Amygdala (tissue), 56 donors: ENCODE measurements around the gene RAB40AL.
A peak's percentile ranks its signal among the peaks of the same experiment; 100 is the strongest.
"Not testable (repeated sequence)": the region's sequence is repeated elsewhere in the genome, so short reads cannot be mapped to it uniquely, and the experiment has no call there.

Experiments
- DNase-seq, 56 donors: peaks; one replicate each; lab custom pipeline; 2025; lab: John Stamatoyannopoulos, UW

Gene RAB40AL, protein sequence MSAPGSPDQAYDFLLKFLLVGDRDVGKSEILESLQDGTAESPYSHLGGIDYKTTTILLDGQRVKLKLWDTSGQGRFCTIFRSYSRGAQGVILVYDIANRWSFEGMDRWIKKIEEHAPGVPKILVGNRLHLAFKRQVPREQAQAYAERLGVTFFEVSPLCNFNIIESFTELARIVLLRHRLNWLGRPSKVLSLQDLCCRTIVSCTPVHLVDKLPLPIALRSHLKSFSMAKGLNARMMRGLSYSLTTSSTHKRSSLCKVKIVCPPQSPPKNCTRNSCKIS

DNA sequence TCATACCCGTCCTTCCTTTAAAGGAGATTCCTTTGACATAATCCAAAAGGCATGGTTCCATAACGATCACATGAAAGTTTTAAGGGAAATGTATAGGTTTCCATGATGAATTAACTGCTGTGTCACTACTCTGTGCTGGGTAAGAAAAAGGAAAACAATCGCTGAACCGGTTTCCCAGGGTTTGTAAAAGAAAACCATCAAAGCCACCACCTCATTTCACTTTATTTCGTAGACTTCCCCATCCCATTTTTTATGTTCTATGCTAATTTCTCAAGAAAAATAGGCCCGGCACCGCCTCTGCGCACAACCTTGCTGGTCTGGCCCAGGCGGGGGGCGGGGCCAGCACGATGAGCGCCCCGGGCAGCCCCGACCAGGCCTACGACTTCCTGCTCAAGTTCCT, at the start of gene RAB40AL:
RAB40AL (plus strand) TSS at position 301 of the 400 bp plus-strand sequence; CDS start at position 348, 47 bp downstream.
- DNase-seq = not testable (repeated sequence)

- no peak for DNase-seq
Measured at GRCh38 chrX:102887687-102888086, 49.4 kb upstream of the RAB40AL start.

GRCh38 chrX:102892103-102892502, 45.0 kb upstream of the RAB40AL start:
- DNase-seq = no peak

DNA sequence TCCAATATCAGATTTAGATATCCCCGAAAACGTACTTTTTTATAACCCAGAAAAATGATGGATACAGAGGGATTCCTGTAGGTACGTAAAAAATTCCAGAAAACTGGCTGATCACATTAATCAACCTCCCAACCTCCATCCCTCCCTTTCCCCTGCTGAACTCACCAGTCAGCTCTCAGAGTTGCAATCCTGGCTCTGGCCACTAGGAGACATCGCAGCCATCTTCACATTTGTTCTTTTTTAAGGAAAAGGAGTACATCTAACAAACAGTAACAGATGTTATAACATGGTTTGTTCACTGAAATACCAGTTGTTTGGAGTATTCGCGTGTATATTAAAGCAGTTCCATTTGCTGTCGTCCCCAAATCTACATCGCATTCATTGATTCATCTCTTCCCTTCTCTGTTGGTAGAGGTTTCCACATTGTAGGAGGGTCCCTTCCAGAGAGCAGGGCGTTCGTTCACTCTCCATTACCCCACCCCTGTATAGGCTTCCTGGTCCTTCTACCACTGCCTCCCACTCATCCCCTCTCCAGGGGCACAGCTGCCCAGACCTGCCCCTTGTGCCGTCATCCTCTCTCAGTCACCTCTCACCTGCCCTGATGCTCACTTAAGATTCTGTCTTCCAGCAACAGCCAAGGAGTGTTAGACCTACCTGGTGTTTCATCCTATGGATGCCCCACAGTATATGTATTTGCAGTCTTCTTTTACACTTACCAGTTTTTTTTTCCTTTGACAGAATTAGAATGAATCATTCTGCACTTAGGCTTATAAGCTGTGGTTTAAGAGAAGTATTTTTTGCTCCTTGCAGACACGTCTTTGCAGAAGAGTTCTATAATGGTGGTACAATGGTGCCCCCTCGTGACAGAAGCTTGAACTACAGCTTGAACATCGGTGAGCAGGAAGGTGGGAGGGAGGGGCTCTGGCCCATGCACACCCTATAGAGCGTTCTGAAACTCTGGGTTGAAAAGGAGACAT, 36.8 kb upstream of the RAB40AL start:
- peak in 42 of 56 donors; percentile 0 to 75 (median 5) for DNase-seq

GRCh38 chrX:102902355-102902754, 34.7 kb upstream of the RAB40AL start:
- no peak for DNase-seq

DNA sequence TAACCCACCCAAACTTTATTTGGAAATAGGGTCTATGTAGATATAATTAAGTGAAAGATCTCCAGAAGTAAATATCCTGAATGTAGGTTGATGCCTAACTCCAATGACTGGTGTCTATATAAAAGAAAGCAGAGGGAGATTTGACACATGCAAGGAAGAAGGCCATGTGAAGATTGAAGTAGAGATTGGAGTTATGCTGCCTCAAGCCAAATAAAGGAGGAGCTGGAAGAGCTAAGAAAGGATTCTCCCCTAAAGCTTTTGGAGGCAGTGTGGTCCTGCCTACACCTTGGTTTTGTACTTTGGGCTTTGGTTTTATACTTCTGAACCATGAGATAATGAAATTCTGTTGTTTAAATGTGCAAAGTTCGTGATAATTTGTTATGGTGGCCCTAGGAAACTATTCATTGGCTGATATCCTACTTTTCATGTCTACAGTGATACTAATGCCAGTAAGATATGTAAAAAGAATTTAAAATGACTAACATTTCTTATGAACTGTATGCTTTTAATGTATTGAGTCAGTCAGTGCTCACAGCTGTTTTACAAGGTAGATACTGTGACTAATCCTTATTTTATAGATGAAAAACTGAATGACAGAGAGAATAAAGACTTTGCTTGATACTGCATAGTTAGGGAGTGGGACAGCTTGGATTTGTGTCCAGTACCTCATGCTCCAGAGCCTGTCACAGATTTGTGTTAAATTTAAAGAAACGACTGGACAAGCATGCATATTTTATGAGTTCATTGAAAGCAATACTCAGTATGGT, 5.9 kb upstream of the RAB40AL start:
- no peak for DNase-seq

- DNase-seq = peak in 10 of 56 donors; percentile 0 to 26 (median 0)
Measured at GRCh38 chrX:102934624-102935023, 2.4 kb upstream of the RAB40AL start.

DNA sequence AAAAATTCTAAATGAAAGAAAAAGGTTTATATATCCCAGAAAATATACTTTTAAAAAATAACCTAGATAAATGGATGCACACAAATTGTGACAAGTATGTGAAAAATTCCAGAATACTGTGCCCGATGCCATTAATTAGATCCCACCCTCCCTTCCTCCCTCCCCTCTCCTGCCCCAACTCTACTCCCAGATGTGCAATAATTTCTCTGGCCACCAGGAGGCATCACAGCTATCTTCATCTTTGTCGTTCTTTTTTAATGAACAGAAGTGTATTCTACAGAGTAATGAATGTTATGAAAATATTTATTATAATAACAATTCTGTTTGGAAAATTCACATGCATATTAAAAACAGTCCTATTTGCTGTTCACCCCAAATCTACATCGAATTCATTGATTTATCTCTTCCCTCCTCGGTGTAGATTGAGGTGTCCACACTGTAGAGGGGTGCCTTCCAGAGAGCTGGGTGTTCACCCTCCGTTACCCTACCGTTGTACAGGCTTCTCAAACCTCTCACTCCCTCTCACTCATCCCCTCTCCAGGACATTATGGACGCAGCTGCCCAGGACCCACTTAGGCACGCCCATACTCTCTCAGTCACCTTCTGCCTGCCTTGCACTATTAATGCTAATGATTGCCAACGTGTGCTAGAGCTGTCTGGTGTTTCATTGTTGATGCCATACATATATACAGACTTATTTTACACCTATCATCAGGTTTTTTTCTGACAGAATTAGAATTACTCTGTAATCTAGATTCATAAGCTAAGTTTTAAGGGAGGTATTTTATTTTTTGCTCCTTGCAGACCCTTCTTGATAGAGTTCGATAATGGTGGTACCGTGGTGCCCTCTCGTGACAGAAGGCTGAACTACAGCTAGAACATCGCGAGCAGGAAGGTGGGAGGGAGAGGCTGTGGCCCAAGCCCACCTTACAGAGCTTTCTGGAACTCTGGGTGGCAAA, 14.1 kb downstream of the RAB40AL start:
- DNase-seq = peak in 34 of 56 donors; percentile 0 to 72 (median 7)

DNA sequence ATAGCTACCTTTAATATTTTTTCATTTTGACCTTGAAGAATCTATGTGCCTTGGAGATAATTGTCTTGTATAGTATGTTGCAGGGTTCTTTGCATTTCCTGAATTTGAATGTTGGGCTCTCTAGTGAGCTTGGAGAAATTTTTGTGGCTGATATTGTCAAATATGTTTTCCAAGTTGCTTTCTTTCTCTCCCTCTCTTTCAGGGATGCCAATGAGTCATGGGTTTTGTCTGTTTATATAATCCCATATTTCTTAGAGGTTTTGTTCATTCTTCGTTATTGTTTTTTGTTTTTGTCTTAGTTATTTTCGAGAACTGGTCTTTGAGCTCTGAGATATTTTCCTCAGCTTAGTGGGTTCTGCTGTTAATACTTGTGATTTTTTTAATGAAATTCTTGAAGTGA, 20.7 kb downstream of the RAB40AL start:
- no peak for DNase-seq

GRCh38 chrX:102958794-102959193, 21.7 kb downstream of the RAB40AL start:
- DNase-seq = no peak

DNA sequence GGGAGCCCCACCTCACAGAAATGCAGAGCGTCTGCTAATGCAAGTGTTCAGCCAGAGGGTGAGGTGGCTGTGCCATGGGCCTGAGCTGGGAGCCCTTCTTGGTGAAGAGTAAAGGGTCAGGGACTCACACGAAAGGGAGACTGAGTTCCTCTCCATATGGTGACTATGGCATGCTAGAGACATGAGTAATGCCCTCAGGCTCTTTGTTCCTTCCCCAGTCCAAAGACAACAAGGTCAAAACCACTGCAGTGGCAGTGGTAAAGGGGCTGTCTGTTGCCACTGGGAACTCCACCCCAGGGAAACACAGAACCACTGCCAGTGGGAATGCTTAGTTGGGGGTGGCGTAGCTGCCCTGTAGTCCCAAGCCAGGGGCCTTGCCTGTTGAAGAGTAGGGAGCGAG, 22.4 kb downstream of the RAB40AL start:
- DNase-seq = no peak

DNA sequence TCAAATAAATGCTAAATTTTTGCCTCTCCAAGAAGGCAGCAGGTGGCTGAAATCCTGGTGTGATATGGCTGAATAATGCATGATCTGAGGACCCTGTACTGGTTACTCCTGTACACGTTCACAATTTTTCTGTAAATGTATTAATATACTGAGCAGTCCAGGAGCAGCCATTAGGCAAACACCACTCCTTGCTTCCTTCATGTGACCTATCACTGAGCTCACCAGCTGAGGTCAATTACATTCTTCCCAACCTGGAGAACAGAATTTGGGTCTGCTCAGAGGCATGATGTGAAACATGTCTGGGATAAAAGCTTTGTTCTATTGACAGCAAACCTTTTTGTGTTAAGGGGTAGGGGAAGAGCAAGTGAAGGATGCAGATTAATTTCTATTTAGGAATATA, 26.9 kb downstream of the RAB40AL start:
- DNase-seq = no peak

- no peak for DNase-seq
Measured at GRCh38 chrX:102964940-102965339, 27.9 kb downstream of the RAB40AL start.

GRCh38 chrX:102966701-102967100, 29.6 kb downstream of the RAB40AL start:
- no peak for DNase-seq

GRCh38 chrX:102968216-102968615, 31.1 kb downstream of the RAB40AL start:
- DNase-seq = no peak

DNA sequence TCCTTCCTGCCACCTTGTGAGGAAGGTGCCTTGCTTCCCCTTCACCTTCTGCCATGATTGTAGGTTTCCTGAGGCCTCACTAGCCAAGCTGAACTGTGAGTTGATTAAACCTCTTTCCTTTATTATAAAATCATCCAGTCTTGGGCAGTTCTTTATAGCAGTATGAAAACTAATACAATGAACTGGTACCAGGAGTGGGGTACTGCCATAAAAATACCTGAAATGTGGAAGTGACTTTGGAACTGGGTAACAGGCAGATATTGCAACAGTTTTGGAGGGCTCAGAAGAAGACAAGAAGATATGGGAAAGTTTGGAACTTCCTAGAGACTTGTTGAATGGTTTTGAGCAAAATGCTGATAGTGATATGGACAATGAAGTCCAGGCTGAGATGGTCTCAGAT, 34.5 kb downstream of the RAB40AL start:
- not testable (repeated sequence) for DNase-seq

DNA sequence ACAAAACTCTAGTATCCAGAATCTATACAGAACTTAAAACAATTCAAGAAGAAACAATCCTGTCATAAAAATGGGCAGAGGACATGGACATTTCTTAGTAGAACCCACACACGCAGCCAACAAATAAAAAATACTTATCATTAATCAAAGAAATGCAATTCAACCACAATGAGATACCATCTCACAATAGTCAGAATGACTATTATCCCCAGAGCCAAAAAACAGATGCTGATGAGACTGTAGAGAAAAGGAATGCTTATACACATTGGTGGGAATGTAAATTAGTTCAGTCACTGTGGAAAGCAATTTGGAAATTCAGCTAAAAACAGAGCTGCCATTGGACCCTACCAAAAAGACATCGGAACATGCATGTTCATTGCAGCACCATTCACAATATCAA, 37.9 kb downstream of the RAB40AL start:
- DNase-seq = no peak

GRCh38 chrX:102976286-102976685, 39.2 kb downstream of the RAB40AL start:
- no peak for DNase-seq

GRCh38 chrX:102976793-102977495, 39.9 kb downstream of the RAB40AL start:
- no peak for DNase-seq
